Endothelial cell of umbilical vein (primary cell): ENCODE results near the gene SRGN. TPM values are rescaled to one million over a fixed set of nuclear protein-coding genes. Genes with fewer than 3 reads are reported as not detected.

Experiments used
- BruUV-seq: library from RNA; stranded (reverse); fragments of 400-500 nt; replicated peaks from 2 replicates; lab custom pipeline; 2021; lab: Mats Ljungman, UMichigan
- CTCF ChIA-PET: fragments of 300-600, 350-600 bp; sonication (Branson Sonifier 250); formaldehyde crosslinking; loops from one replicate; lab custom pipeline; 2021; ENCODE audit warnings: antibody characterized with exemption, inconsistent platforms; lab: Charles Lee
- POLR2A ChIA-PET: fragments of 300-600, 350-600 bp; sonication (Branson Sonifier 250); formaldehyde crosslinking; loops from one replicate; lab custom pipeline; 2021; ENCODE audit warnings: antibody characterized with exemption, inconsistent platforms; lab: Charles Lee
- DNase-seq: peaks from one replicate; pipeline ENCODE4 v3.0.0-alpha.2; 2011; ENCODE audit warnings: low read depth, low spot score
- FAIRE-seq: peaks from 2 replicates; lab custom pipeline; 2011; peaks lifted over from hg19 to GRCh38; lab: Jason Lieb, UNC
- H2AFZ ChIP-seq: 2 replicates; pipeline ENCODE4 v1.6.0; 2012; ENCODE audit warnings: low read depth, low read length, control low read depth, inconsistent platforms
- H3K27ac ChIP-seq: 2 replicates; pipeline ENCODE4 v1.5.1; 2011; ENCODE audit warnings: low read depth, mild to moderate bottlenecking, control low read depth, low read length, moderate library complexity; ENCODE audit not compliant: insufficient read depth
- H3K27me3 ChIP-seq, 2 experiments: 2 replicates each; pipeline versions ENCODE4 v1.6.0 to v1.6.1; 2011; ENCODE audit warnings: low read length in 2 of 2, mixed read lengths in 1 of 2; ENCODE audit not compliant: control insufficient read depth in 2 of 2, insufficient read depth in 2 of 2
- H3K36me3 ChIP-seq, 2 experiments: 2 replicates in 1 of 2; 3 replicates in 1 of 2; pipeline ENCODE4 v1.5.1; 2011; ENCODE audit warnings: low read length in 2 of 2, mild to moderate bottlenecking in 1 of 2, moderate library complexity in 1 of 2; ENCODE audit not compliant: control insufficient read depth in 2 of 2, insufficient read depth in 2 of 2; ENCODE audit errors: extremely low read depth in 1 of 2
- H3K4me1 ChIP-seq: 3 replicates; pipeline ENCODE4 v1.5.1; 2011; ENCODE audit warnings: mild to moderate bottlenecking, low read length; ENCODE audit not compliant: control insufficient read depth, insufficient read depth; ENCODE audit errors: extremely low read depth
- H3K4me2 ChIP-seq: 2 replicates; pipeline ENCODE4 v1.6.1; 2011; ENCODE audit warnings: low read length, control low read depth, mixed read lengths; ENCODE audit not compliant: insufficient read depth
- H3K4me3 ChIP-seq, 3 experiments: fragments of 200-600 bp in 1 of 3; sonication (generic), shearing (Covaris generic) in 1 of 3; replicated peaks in 1 of 3; 2 replicates each; pipeline ENCODE4 v1.5.1; 2011 to 2016; ENCODE audit warnings: control low read depth in 3 of 3, low read length in 3 of 3, mild to moderate bottlenecking in 2 of 3, inconsistent platforms in 1 of 3, low read depth in 1 of 3, moderate library complexity in 1 of 3; ENCODE audit not compliant: insufficient read depth in 1 of 3
- H3K79me2 ChIP-seq: 2 replicates; pipeline ENCODE4 v1.6.0; 2012; ENCODE audit warnings: low read length, inconsistent platforms; ENCODE audit not compliant: control insufficient read depth, insufficient read depth
- H3K9ac ChIP-seq: replicated peaks from 2 replicates; pipeline ENCODE3; 2011; ENCODE audit warnings: low read length, control low read depth; ENCODE audit not compliant: insufficient read depth; ENCODE audit errors: extremely low read depth
- H3K9me1 ChIP-seq: replicated peaks from 3 replicates; pipeline ENCODE4 v1.6.0; 2011; ENCODE audit warnings: mild to moderate bottlenecking, low read length; ENCODE audit not compliant: control insufficient read depth, insufficient read depth; ENCODE audit errors: extremely low read depth
- H3K9me3 ChIP-seq: replicated peaks from 2 replicates; pipeline ENCODE4 v1.5.1; 2012; ENCODE audit warnings: low read length, inconsistent platforms; ENCODE audit not compliant: control insufficient read depth, insufficient read depth
- H4K20me1 ChIP-seq: replicated peaks from 2 replicates; pipeline ENCODE3; 2011; ENCODE audit warnings: mild to moderate bottlenecking, low read length; ENCODE audit not compliant: control insufficient read depth, insufficient read depth; ENCODE audit errors: extremely low read depth
- EZH2 ChIP-seq: IDR thresholded peaks from 2 replicates; pipeline ENCODE4 v1.6.1; 2012; ENCODE audit warnings: borderline replicate concordance, low read depth, mild to moderate bottlenecking, moderate library complexity, low read length, inconsistent platforms; ENCODE audit not compliant: severe bottlenecking
- FOS ChIP-seq: IDR thresholded peaks from 2 replicates; pipeline ENCODE4 v1.6.1; 2011; ENCODE audit warnings: mild to moderate bottlenecking, low read length, moderate library complexity, borderline replicate concordance; ENCODE audit not compliant: insufficient read depth
- GATA2 ChIP-seq: IDR thresholded peaks from 2 replicates; pipeline ENCODE4 v1.7.0; 2011; ENCODE audit warnings: low read depth, mild to moderate bottlenecking, moderate library complexity, mixed read lengths, low read length; ENCODE audit not compliant: insufficient read length, insufficient read depth
- JUN ChIP-seq: IDR thresholded peaks from 2 replicates; pipeline ENCODE4 v1.6.1; 2011; ENCODE audit warnings: borderline replicate concordance, low read depth; ENCODE audit not compliant: insufficient read length, insufficient read depth
- MYC ChIP-seq: IDR thresholded peaks from one replicate; pipeline ENCODE4 v1.6.1; 2011; ENCODE audit warnings: mild to moderate bottlenecking, low read depth, low read length
- POLR2A ChIP-seq: IDR thresholded peaks from 2 replicates; pipeline ENCODE4 v1.6.1; 2012; ENCODE audit warnings: low read depth, mild to moderate bottlenecking, control low read depth, low read length
- POLR2AphosphoS5 ChIP-seq: IDR thresholded peaks from 2 replicates; pipeline ENCODE4 v1.6.1; 2012; ENCODE audit warnings: low read depth, mild to moderate bottlenecking, control low read depth, low read length, moderate library complexity; ENCODE audit not compliant: insufficient read depth
- dilution Hi-C: fragments of 300-500 bp; cut with MboI; formaldehyde crosslinking; loops from one replicate; pipeline ENCODE4 v1.15.0; 2019; ENCODE audit warnings: low sequenced_read_pairs; ENCODE audit not compliant: extremely low pct_ligation_motif_present
- intact Hi-C: fragments of 100-400 bp; cut with micrococcal nuclease; formaldehyde crosslinking; loops from one replicate; pipeline ENCODE4 v1.10.0; 2022
- polyA plus RNA-seq, 4 experiments: library from polyadenylated mRNA; depleted of rRNA in 3 of 4; stranded (reverse) in 3 of 4; unstranded in 1 of 4; fragments of >200 nt; gene quantifications; 2 replicates each; pipeline versions ENCODE4 v1.2.1 to v1.2.3, GENCODE V29; 2011 to 2012; ENCODE audit warnings: missing spikeins in 1 of 4
- total RNA-seq: library from RNA; stranded (reverse); gene quantifications from 2 replicates; pipeline ENCODE4 v1.2.3, GENCODE V29; 2021
- TF ChIP-seq, protein P1 (sequence below): IDR thresholded peaks from 2 replicates; pipeline ENCODE4 v1.6.1; 2011; ENCODE audit not compliant: insufficient read depth, insufficient read length
- TF ChIP-seq, protein P2 (sequence below), 2 donors: IDR thresholded peaks; 1 replicate in 1 of 2; 2 replicates in 1 of 2; pipeline ENCODE4 v1.5.1; 2011; ENCODE audit warnings: low read length in 2 of 2, mild to moderate bottlenecking in 2 of 2, moderate library complexity in 2 of 2, control low read depth in 1 of 2, inconsistent platforms in 1 of 2, low read depth in 1 of 2; ENCODE audit not compliant: insufficient read depth in 1 of 2; ENCODE audit errors: extremely low read depth in 1 of 2

Gene SRGN
- total and polyA plus RNA-seq, 2 donors (not counting 3 experiments of a cell fraction or from before 2014, with no cell fraction given): 384 to 450 TPM

DNA sequence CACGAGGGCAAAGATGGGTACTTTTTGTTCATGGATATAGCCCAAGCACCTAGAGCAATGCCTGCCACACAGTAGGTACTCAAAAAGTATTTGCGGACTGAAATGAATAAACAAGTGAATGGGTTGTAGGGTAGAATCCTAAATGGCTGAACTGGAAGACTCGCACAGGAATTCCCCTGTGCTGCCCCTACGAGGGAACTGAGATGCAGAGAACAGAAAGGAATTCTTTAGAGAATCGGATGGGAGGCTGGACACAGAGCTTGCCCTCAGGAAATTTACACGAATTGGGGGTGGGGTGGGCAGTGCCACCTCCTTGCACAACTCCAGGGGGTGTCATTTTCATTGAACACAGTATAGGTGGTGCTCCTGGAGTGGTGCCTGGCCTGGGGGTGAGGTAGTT lies 35.2 kb upstream of the SRGN start:
- Histone ChIP-seq H3K27me3 (no peaks in the 10 kb centered on the region), H3K36me3 (no peaks in the 10 kb centered on the region), H3K79me2 (no peaks in the 10 kb centered on the region), H3K9me3 (no peaks in the 10 kb centered on the region), H3K9ac (no peak overlapping the region), H3K4me3 (no peak overlapping the region), H4K20me1 (no peaks in the 10 kb centered on the region), H3K27ac (no peak overlapping the region), H3K9me1 (no peaks in the 10 kb centered on the region), H3K4me2 (no peak overlapping the region), H3K4me1 (peaks cover 30% of the 10 kb centered on the region), H2AFZ (no peak overlapping the region)
- peak; percentile 4 for FAIRE-seq
- ChIA-PET POLR2A (no interaction called here), CTCF (interaction anchor here (1.2 kb wide), 1 partner anchor 12 kb away, joined by 3 read pairs; no protein-coding TSS in a partner anchor)
- no TSS peak for BruUV-seq
- dilution Hi-C loops: no loop called here
- TF ChIP-seq FOS: no peak
- no peak for TF ChIP-seq POLR2A
- no peak for TF ChIP-seq GATA2
- TF ChIP-seq, protein P1, sequence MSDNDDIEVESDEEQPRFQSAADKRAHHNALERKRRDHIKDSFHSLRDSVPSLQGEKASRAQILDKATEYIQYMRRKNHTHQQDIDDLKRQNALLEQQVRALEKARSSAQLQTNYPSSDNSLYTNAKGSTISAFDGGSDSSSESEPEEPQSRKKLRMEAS: no peak
- TF ChIP-seq POLR2AphosphoS5: no peak
- no peak for TF ChIP-seq JUN
- no peak for TF ChIP-seq MYC
- TF ChIP-seq, protein P2, sequence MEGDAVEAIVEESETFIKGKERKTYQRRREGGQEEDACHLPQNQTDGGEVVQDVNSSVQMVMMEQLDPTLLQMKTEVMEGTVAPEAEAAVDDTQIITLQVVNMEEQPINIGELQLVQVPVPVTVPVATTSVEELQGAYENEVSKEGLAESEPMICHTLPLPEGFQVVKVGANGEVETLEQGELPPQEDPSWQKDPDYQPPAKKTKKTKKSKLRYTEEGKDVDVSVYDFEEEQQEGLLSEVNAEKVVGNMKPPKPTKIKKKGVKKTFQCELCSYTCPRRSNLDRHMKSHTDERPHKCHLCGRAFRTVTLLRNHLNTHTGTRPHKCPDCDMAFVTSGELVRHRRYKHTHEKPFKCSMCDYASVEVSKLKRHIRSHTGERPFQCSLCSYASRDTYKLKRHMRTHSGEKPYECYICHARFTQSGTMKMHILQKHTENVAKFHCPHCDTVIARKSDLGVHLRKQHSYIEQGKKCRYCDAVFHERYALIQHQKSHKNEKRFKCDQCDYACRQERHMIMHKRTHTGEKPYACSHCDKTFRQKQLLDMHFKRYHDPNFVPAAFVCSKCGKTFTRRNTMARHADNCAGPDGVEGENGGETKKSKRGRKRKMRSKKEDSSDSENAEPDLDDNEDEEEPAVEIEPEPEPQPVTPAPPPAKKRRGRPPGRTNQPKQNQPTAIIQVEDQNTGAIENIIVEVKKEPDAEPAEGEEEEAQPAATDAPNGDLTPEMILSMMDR (IDR thresholded peaks at IDR 0.05; ENCODE audit: extremely low read depth in 1 of 2, insufficient read depth in 1 of 2, low read depth in 1 of 2, low read length in 2 of 2): no peak
- no peak for TF ChIP-seq EZH2
- DNase-seq: no peak
- intact Hi-C loops: no loop called here
